Activated B cell treated with CpG ODN at 0.5 μM for 24 hours (primary cell): ENCODE results near the gene EPS8L3. TPM values are rescaled to one million over a fixed set of nuclear protein-coding genes. Genes with fewer than 3 reads are reported as not detected.

Experiments used
- ATAC-seq: fragments of 200-7000 bp; cut with Tn5 transposase; one replicate; pipeline ENCODE4 v1.10.0; 2021; ENCODE audit warnings: low read depth, mild to moderate bottlenecking, moderate library complexity
- CTCF ChIA-PET: fragments of 350-600 bp; sonication (Branson Sonifier 250); formaldehyde crosslinking; loops from one replicate; lab custom pipeline; 2021; ENCODE audit warnings: antibody characterized with exemption; lab: Charles Lee
- POLR2A ChIA-PET: fragments of 350-600 bp; sonication (Branson Sonifier 250); formaldehyde crosslinking; loops from one replicate; lab custom pipeline; 2021; ENCODE audit warnings: antibody characterized with exemption; lab: Charles Lee
- DNase-seq: peaks from one replicate; pipeline ENCODE4 v3.0.0; 2022
- H3K27ac Mint-ChIP-seq: one replicate; pipeline ENCODE4 v1.8.0; 2020; ENCODE audit warnings: mixed read lengths
- H3K27me3 Mint-ChIP-seq: one replicate; pipeline ENCODE4 v1.8.0; 2021; ENCODE audit warnings: mixed read lengths
- H3K36me3 Mint-ChIP-seq: one replicate; pipeline ENCODE4 v1.8.0; 2021; ENCODE audit warnings: low read depth, mixed read lengths
- H3K4me1 Mint-ChIP-seq: one replicate; pipeline ENCODE4 v1.8.0; 2021; ENCODE audit warnings: mixed read lengths
- H3K4me3 Mint-ChIP-seq: one replicate; pipeline ENCODE4 v1.8.0; 2020; ENCODE audit warnings: mild to moderate bottlenecking, mixed read lengths
- H3K9me3 Mint-ChIP-seq: one replicate; pipeline ENCODE4 v1.8.0; 2020; ENCODE audit warnings: mixed read lengths
- intact Hi-C: fragments of 100-400 bp; cut with micrococcal nuclease; formaldehyde crosslinking; loops from one replicate; pipeline ENCODE4 v1.15.1; 2024
- total RNA-seq: library from RNA; stranded (reverse); gene quantifications from 2 replicates; pipeline ENCODE4 v1.2.3, GENCODE V29; 2022
- TF ChIP-seq, protein P1 (sequence below): fragments of 200-600 bp; IDR thresholded peaks from one replicate; pipeline ENCODE4 v1.8.0; 2022; ENCODE audit warnings: antibody characterized with exemption, mild to moderate bottlenecking

The EPS8L3 gene
- total RNA-seq, 1 donor from 2014 or later: not detected

DNA sequence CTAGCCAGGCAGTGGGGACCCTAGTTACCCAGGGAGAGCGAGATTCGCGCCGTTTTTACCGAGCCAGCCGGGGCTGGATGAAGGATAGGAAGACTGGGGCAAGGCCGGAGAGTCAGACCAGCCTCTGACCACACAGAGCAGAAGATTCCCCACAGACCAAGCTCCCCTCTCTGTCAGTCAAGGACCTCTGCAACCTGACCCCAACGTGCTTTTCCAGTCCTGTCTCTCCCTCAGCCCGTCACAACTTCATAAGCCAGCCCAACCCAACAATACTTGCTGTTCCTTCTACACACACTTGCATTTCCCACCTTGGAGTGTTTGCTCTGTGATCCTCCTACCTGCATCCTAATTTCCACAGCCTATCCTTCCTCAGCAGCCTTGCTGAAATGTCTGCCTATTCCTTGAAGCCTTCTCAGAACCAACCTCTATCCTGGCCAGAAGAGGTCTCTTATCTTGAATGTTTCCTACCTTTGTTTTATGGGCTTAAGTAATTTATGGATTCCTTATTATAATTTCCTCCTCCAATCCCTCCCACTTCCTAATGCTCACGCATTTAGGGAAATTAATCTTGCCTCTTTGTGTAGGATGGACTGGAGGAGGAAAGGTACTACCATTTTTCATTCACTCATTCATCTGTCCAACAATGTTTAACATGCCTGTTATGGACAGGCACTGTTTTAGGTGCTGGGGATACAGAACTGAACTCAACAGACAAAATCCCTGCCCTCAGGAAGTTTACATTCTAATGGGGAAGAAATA lies 22.9 kb downstream of the EPS8L3 start, which contains the start of gene GSTM3:
TSS of gene GSTM3 (minus strand) at position 424 of the 759 bp plus-strand sequence. CDS start 751 bp downstream, outside the sequence.
- intact Hi-C loops: loop anchor here (1.0 to 5.0 kb wide), 3 partner anchors 83 to 244 kb away; partner anchors contain the start of genes AHCYL1, GNAI3 and GSTM4
- Mint-ChIP-seq H3K4me3 (peak within 1 kb of the TSS; percentile 82), H3K27me3 (peaks cover 24% of the 10 kb centered on the region), H3K4me1 (peaks cover 13% of the 10 kb centered on the region), H3K9me3 (no peaks in the 10 kb centered on the region), H3K36me3 (no peaks in the 10 kb centered on the region), H3K27ac (no peak within 1 kb of the TSS)
- no peak for ATAC-seq
- POLR2A ChIA-PET: no interaction called here
- TF ChIP-seq, protein P1, sequence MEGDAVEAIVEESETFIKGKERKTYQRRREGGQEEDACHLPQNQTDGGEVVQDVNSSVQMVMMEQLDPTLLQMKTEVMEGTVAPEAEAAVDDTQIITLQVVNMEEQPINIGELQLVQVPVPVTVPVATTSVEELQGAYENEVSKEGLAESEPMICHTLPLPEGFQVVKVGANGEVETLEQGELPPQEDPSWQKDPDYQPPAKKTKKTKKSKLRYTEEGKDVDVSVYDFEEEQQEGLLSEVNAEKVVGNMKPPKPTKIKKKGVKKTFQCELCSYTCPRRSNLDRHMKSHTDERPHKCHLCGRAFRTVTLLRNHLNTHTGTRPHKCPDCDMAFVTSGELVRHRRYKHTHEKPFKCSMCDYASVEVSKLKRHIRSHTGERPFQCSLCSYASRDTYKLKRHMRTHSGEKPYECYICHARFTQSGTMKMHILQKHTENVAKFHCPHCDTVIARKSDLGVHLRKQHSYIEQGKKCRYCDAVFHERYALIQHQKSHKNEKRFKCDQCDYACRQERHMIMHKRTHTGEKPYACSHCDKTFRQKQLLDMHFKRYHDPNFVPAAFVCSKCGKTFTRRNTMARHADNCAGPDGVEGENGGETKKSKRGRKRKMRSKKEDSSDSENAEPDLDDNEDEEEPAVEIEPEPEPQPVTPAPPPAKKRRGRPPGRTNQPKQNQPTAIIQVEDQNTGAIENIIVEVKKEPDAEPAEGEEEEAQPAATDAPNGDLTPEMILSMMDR: no peak
- CTCF ChIA-PET: interaction anchor here (0.6 kb wide), 1 partner anchor 364 kb away, joined by 5 read pairs; no protein-coding TSS in a partner anchor
- DNase-seq: no peak

GRCh38 chr1:109739738-109740614 lies 23.7 kb downstream of the EPS8L3 start:
- ChIA-PET CTCF (interaction anchor here (1.4 kb wide), 1 partner anchor 101 kb away, joined by 5 read pairs; no protein-coding TSS in a partner anchor), POLR2A (interaction anchor here (0.6 to 1.0 kb wide), 3 partner anchors 52 to 640 kb away, joined by 3 read pairs; partner anchors contain the start of genes GNAI3 and GSTM1)
- DNase-seq: peak; percentile 72
- intact Hi-C loops: loop anchor here (1.0 to 5.0 kb wide), 3 partner anchors 83 to 244 kb away; partner anchors contain the start of genes AHCYL1, GNAI3 and GSTM4
- TF ChIP-seq, protein P1: no peak
- Mint-ChIP-seq H3K27ac (no peak overlapping the region), H3K4me3 (peak overlapping the region; percentile 82), H3K9me3 (no peaks in the 10 kb centered on the region), H3K27me3 (peaks cover 24% of the 10 kb centered on the region), H3K4me1 (peaks cover 13% of the 10 kb centered on the region), H3K36me3 (no peaks in the 10 kb centered on the region)
- ATAC-seq: peak; percentile 97

DNA sequence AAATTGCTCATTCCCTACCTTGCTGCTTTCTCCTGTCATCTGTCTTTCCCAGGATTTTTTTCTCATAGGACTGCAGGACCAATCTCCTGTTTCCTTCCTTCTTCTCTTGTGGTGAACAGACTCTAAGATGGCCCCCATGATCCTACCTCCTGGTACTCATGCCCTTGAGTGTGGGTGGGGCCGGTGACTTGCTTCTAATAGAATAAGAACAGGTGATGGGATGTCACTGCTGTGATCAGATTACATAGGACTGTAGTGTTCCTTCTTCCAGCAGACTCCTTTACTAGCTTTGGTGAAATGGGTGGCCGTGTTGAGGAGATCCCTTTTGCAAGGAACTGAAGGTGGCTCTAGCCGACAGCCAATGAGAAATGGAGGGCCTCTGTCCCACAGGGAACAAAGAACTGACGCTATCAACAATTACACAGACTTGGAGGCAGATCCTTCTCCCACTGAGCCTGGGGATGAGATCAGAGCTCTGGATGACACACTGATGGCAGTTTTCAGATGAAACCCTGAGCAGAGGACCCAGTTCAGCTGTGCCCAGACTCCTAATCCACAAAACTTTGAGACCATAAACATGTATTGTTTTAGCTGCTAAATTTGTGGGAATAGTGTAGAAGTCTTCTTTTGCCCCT lies 30.4 kb downstream of the EPS8L3 start:
- CTCF ChIA-PET: no interaction called here
- Mint-ChIP-seq H3K36me3 (no peaks in the 10 kb centered on the region), H3K27me3 (peaks cover 11% of the 10 kb centered on the region), H3K4me1 (no peaks in the 10 kb centered on the region), H3K27ac (no peak overlapping the region), H3K4me3 (no peak overlapping the region), H3K9me3 (no peaks in the 10 kb centered on the region)
- TF ChIP-seq, protein P1: no peak
- POLR2A ChIA-PET: interaction anchor here (1.0 kb wide), 1 partner anchor 251 kb away, joined by 4 read pairs; the partner anchor contains the start of gene AHCYL1
- no peak for DNase-seq
- ATAC-seq: no peak
- intact Hi-C loops: no loop called here

- no peaks in the 10 kb centered on the region for H3K36me3 Mint-ChIP-seq
- DNase-seq (no peak), ATAC-seq (no peak)
- H3K27ac Mint-ChIP-seq: no peak overlapping the region
- TF ChIP-seq, protein P1: no peak
- intact Hi-C loops: no loop called here
- no peaks in the 10 kb centered on the region for H3K9me3 Mint-ChIP-seq
- no peaks in the 10 kb centered on the region for H3K4me1 Mint-ChIP-seq
- ChIA-PET POLR2A (no interaction called here), CTCF (no interaction called here)
- H3K27me3 Mint-ChIP-seq: peaks cover 9% of the 10 kb centered on the region
- no peak overlapping the region for H3K4me3 Mint-ChIP-seq
Observed at GRCh38 chr1:109732390-109732881, 31.3 kb downstream of the EPS8L3 start.
